Natural killer cell (primary cell): Measurements from ENCODE around the gene PUM1. TPM values are rescaled to one million over a fixed set of nuclear protein-coding genes. Genes with fewer than 3 reads are reported as not detected.

ENCODE experiments used
- ATAC-seq, 3 donors: fragments of 150-1000 bp in 2 of 3; fragments of 200-7000 bp in 1 of 3; cut with Tn5 transposase; 1 replicate in 1 of 3; 2 replicates in 2 of 3; pipeline ENCODE4 v1.10.0; 2021; ENCODE audit warnings: mild to moderate bottlenecking in 2 of 3, moderate library complexity in 2 of 3
- DNase-seq, 2 donors: peaks; one replicate each; pipeline versions ENCODE4 v3.0.0 to v3.0.0-alpha.2; 2013 to 2021; ENCODE audit warnings: mixed read lengths in 1 of 2
- H3K27ac ChIP-seq: one replicate; pipeline ENCODE4 v1.5.1; 2013; ENCODE audit warnings: mild to moderate bottlenecking, low read length
- H3K27me3 ChIP-seq: one replicate; pipeline ENCODE4 v1.6.1; 2013; ENCODE audit warnings: low read length; ENCODE audit not compliant: control insufficient read depth, insufficient read depth
- H3K36me3 ChIP-seq: one replicate; pipeline ENCODE4 v1.6.1; 2013; ENCODE audit warnings: low read length; ENCODE audit not compliant: control insufficient read depth, insufficient read depth
- H3K4me1 ChIP-seq: one replicate; pipeline ENCODE4 v1.6.1; 2013; ENCODE audit warnings: low read length; ENCODE audit not compliant: control insufficient read depth, insufficient read depth
- H3K4me3 ChIP-seq: one replicate; pipeline ENCODE4 v1.5.1; 2013; ENCODE audit warnings: low read length
- H3K9me3 ChIP-seq: one replicate; pipeline ENCODE4 v1.6.1; 2013; ENCODE audit warnings: low read length; ENCODE audit not compliant: control insufficient read depth, insufficient read depth
- H3K27ac Mint-ChIP-seq, 2 donors: one replicate each; pipeline ENCODE4 v1.8.0; 2022; ENCODE audit warnings: mild to moderate bottlenecking in 2 of 2, mixed read lengths in 2 of 2, moderate library complexity in 1 of 2
- H3K27me3 Mint-ChIP-seq, 2 donors: one replicate each; pipeline ENCODE4 v1.8.0; 2022; ENCODE audit warnings: low read depth in 2 of 2, mixed read lengths in 2 of 2
- H3K36me3 Mint-ChIP-seq: one replicate; pipeline ENCODE4 v1.8.0; 2022; ENCODE audit warnings: mixed read lengths
- H3K4me1 Mint-ChIP-seq, 2 donors: one replicate each; pipeline ENCODE4 v1.8.0; 2022; ENCODE audit warnings: mixed read lengths in 2 of 2
- H3K4me3 Mint-ChIP-seq: one replicate; pipeline ENCODE4 v1.8.0; 2022; ENCODE audit warnings: mild to moderate bottlenecking, moderate library complexity, mixed read lengths
- H3K9me3 Mint-ChIP-seq, 2 donors: one replicate each; pipeline ENCODE4 v1.8.0; 2022; ENCODE audit warnings: mixed read lengths in 2 of 2
- WGBS: methylation state at CpG from one replicate; pipeline ENCODE4 v1.1.7; 2013; ENCODE audit warnings: missing lambda C conversion rate; ENCODE audit not compliant: insufficient coverage; 5-methylcytosine and 5-hydroxymethylcytosine counted together
- intact Hi-C: fragments of 100-400 bp; cut with micrococcal nuclease; formaldehyde crosslinking; loops from one replicate; pipeline ENCODE4 v1.14.2; 2022
- total RNA-seq, 4 donors: library from RNA; stranded (reverse); fragments of 120-200 nt in 1 of 4; gene quantifications; one replicate each; pipeline versions ENCODE4 v1.2.3 to v1.2.4, GENCODE V29; 2013 to 2022
- TF ChIP-seq, protein P1 (sequence below): fragments of 200-600 bp; IDR thresholded peaks from one replicate; pipeline ENCODE4 v1.8.0; 2022; ENCODE audit warnings: antibody characterized with exemption

The PUM1 gene
- total RNA-seq, 3 donors from 2014 or later (not counting 1 experiment from before 2014, with no cell fraction given) = 193 to 209 (median 202) TPM

DNA sequence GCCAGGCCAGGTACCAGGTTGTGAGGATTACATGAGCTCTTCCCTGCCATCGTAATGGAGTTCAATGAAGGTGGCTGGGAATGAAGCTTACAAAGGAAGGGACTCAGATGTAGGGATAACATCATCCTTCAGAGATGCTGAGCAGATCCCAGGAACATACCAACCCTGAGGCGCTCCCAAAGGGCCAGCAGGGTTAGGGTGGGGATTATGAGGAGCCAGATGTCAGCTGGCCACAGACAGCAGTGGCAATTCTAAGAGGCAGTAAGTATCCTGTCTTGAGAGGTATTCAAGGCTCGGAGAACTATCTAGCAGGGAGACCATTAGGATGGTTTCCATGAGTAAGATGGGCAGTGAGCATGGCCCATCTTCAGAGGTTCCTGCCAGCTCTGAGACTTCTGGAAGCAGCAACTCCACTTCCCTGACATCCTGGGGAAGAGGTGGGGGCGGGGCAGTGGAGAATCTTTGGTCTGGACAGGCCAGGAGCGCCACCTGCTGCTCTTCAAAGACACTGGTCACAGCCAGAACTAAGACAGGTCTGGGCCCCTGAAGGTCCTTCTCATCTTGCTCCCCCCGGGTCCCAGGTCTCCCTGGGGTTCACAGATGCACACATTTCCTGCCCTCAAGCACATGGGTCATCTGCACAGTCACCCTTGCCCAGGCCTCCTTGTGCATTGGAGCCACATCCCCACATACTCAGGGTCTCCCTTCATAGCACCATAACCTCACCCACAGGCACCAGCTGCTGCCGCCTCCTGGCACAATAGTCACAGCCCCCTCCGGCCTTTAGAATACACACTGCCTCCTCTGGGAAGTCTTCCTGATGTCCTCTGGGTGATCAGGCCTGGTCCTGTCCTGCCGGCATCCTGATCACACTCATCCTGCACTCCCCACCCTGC is 154.2 kb downstream of the PUM1 start:
- Mint-ChIP-seq H3K4me1 (peaks cover 11 to 17% of the 10 kb centered on the region in 2 donors), H3K27me3 (peaks cover 29 to 34% of the 10 kb centered on the region in 2 donors), H3K27ac (no peak overlapping the region), H3K9me3 (no peaks in the 10 kb centered on the region), H3K36me3 (no peaks in the 10 kb centered on the region), H3K4me3 (no peak overlapping the region)
- peak in 1 of 2 donors; percentile 69 for DNase-seq
- 52% methylated on average over 9 of the region's 9 CpGs for WGBS
- peak in 1 of 3 donors; percentile 55 for ATAC-seq
- Histone ChIP-seq H3K27me3 (peaks cover 17% of the 10 kb centered on the region), H3K27ac (no peak overlapping the region), H3K9me3 (no peaks in the 10 kb centered on the region), H3K4me1 (peaks cover 37% of the 10 kb centered on the region), H3K4me3 (no peak overlapping the region), H3K36me3 (no peaks in the 10 kb centered on the region)
- intact Hi-C loops = loop anchor here (1.0 kb wide), 1 partner anchor 110 kb away; no protein-coding TSS in a partner anchor
- TF ChIP-seq, protein P1, sequence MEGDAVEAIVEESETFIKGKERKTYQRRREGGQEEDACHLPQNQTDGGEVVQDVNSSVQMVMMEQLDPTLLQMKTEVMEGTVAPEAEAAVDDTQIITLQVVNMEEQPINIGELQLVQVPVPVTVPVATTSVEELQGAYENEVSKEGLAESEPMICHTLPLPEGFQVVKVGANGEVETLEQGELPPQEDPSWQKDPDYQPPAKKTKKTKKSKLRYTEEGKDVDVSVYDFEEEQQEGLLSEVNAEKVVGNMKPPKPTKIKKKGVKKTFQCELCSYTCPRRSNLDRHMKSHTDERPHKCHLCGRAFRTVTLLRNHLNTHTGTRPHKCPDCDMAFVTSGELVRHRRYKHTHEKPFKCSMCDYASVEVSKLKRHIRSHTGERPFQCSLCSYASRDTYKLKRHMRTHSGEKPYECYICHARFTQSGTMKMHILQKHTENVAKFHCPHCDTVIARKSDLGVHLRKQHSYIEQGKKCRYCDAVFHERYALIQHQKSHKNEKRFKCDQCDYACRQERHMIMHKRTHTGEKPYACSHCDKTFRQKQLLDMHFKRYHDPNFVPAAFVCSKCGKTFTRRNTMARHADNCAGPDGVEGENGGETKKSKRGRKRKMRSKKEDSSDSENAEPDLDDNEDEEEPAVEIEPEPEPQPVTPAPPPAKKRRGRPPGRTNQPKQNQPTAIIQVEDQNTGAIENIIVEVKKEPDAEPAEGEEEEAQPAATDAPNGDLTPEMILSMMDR = peak; percentile 27

DNA sequence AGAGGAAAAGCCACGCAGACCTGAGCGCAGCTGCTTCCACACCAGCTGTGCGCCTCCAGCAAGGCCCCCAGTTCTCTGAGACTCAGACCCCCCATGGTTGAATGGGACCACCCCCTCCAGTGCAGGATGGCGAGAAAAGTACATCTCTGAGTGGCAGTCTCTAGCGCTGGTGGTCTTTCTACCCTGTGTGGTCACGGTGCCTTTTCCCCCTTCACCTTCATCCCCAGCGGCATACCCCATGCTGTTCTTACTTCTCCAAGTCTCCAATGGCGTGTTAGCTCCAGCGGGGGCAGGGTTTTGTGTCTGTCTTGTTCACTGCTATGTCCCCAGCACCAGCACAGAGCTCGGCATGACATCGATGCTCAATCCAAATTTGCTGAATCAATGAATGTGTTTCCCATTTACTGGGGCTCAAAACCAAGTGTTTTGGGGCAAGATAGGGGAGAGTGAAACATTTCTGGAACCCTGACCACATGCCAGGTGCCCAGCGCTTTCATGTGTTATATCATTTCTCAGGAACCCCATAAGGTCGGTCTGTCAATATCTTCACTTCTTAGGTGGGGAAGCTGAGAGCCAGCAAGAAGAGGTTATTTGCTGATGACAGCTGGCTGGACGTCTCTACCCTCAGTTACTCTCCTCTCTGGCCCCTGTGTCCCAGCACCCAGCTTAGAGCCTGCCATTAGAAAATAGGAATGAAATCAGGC is 156.0 kb downstream of the PUM1 start:
- peak in 1 of 2 donors; percentile 27 for DNase-seq

DNA sequence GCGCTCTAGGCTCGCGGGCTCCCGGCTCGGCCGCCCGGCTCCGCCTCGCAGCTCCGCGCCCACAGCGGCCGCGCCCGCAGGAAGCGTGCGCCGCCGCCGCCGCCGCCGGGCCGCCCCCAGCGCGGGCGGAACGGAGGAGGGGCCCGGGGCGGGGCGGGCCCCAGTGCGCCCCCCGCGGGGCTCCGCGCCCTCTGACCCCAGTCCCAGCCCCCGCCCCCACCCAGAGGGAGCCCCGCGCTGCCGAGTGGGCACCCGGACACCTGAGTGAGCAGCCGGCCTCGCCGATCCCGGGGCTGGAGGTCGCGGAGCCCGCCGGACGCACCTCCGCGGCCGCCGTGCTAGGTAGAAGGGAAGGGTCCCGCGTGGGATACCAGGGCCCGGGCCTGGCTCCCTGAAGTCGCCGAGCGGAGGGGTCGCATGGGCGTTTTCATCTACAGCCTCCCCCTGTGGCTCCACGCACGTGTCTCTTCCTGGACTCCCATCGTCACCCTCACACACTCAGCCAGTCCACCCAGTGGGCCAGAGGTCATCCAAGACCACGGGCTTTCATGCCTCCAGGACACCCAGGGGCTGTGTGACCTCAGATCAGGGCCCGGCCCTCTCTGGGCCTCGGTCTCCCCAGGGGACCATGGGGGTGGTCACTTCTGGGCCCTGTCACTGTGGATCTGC is 156.7 kb downstream of the PUM1 start, which contains the start of gene SDC3:
Gene SDC3 (minus strand): TSS at position 63 of the 669 bp plus-strand sequence. CDS start 172 bp downstream, outside the sequence.
- Histone ChIP-seq H3K27me3 (peaks cover 17% of the 10 kb centered on the region), H3K36me3 (no peaks in the 10 kb centered on the region), H3K4me1 (peaks cover 37% of the 10 kb centered on the region), H3K9me3 (no peaks in the 10 kb centered on the region), H3K4me3 (peak within 1 kb of the TSS; percentile 23), H3K27ac (no peak within 1 kb of the TSS)
- ATAC-seq (peak; percentile 65 to 83 (median 80)), DNase-seq (peak in 1 of 2 donors; percentile 60)
- TF ChIP-seq, protein P1 = no peak
- H3K27me3 Mint-ChIP-seq = peaks cover 38 to 46% of the 10 kb centered on the region in 2 donors
- H3K4me3 Mint-ChIP-seq = peak within 1 kb of the TSS; percentile 93
- H3K4me1 Mint-ChIP-seq = peaks cover 11 to 17% of the 10 kb centered on the region in 2 donors
- H3K36me3 Mint-ChIP-seq = no peaks in the 10 kb centered on the region
- intact Hi-C loops = no loop called here
- no peaks in the 10 kb centered on the region for H3K9me3 Mint-ChIP-seq
- H3K27ac Mint-ChIP-seq = peak within 1 kb of the TSS in 1 of 2 donors; percentile 63
- WGBS = 2% methylated on average over 67 of the region's 68 CpGs

More for the DNA sequence above, 156.0 kb downstream of the PUM1 start:
- Histone ChIP-seq H3K27me3 (peaks cover 17% of the 10 kb centered on the region), H3K27ac (no peak overlapping the region), H3K36me3 (no peaks in the 10 kb centered on the region), H3K4me1 (peaks cover 37% of the 10 kb centered on the region), H3K9me3 (no peaks in the 10 kb centered on the region), H3K4me3 (no peak overlapping the region)
- ATAC-seq = no peak
- 41% methylated on average over 14 of the region's 14 CpGs for WGBS
- Mint-ChIP-seq H3K27ac (peak overlapping the region in 1 of 2 donors; percentile 63), H3K36me3 (no peaks in the 10 kb centered on the region), H3K4me1 (peaks cover 11 to 17% of the 10 kb centered on the region in 2 donors), H3K27me3 (peaks cover 38 to 43% of the 10 kb centered on the region in 2 donors), H3K9me3 (no peaks in the 10 kb centered on the region), H3K4me3 (peak overlapping the region; percentile 93)
- TF ChIP-seq, protein P1 = no peak
- intact Hi-C loops = no loop called here
